GM21423 (cell line): ENCODE measurements around the gene FANCE.
"Not testable (repeated sequence)": the region's sequence is repeated elsewhere in the genome, so short reads cannot be mapped to it uniquely, and the experiment has no call there.

Source experiments
- ATAC-seq: cut with Tn5 transposase; IDR thresholded peaks from one replicate; pipeline ENCODE4 v1.9.1; 2021; ENCODE audit warnings: mild to moderate bottlenecking, moderate library complexity; ENCODE audit not compliant: unreplicated experiment

FANCE gene

DNA sequence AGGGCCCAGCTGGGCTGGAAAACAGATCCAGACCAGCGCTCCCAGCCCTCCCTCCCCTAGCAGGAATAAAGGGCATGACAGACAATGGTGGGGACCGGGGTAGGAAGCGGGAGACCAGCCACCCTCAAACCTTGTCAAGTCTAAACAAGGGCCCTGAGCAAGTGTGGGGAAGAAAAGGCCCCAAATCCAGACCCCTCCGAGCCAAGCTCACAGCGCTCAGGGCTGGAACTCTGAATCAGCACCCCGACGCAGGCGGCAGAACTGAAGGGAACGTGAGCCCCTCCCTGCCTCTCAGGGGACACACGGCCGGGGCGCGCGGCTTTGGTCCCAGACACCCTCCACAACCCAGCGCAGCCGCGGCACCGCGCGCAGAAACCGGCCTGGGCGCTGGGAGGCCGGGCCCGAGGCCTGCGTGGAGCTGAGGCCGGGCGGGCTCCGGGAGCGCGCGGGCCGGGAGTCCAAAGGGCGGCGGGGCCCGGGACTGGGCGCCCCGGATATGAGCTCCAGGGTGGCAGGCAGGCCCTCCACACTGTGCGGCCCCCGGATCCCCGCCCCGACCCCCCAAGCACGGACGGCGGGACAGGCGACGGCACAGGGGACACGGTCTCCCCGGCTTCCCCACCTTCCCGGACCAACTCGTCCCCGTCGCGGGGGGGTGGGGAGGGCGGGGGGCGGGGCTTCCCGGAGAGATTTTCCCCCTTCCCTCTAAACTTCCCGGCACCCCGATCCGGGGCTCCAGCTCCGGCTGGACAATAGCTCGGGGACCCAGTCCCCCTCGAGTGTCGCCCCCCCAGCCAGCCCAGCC, 44.1 kb downstream of the FANCE start:
- ATAC-seq = no peak

DNA sequence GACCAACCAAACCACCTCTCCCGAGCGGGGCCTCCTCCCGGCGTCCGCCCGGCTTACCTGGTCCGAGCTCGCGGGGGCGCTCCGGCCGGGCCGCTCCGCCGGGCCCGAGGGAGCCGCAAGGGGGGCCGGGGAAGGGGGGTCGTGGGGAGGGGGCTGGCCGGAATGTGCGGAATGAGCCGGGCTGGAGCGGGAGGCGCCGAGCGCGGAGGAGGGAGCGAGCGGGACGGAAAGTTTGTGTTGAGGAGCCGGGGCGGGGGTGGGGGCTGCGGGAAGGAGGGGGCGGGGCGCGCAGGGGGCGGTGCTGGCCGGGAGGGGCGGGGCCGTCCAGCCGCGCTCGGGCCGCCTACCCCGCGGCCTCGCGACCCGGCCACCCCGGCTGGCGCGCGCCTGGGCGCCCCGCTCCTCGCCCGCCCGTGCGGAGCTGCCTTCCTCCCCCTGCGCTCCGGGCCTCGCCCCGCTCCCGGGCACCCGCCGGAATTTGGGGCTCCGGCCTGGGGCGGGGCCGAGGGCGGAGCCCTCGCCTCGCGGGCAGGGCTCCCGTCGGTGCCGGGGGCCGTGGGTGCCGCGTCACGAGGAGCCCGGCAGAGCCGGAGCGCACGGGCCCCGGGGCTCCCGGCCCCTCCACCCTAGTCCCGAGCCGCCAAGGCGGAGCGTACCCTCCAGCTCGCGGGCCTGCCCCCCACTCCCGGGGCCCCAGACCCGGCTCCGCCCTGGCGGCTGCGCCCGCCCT, 44.9 kb downstream of the FANCE start, which contains the start of gene TEAD3:
Gene TEAD3, minus strand, starts transcription at position 239 of the 730 bp plus-strand sequence.
- ATAC-seq = no peak

DNA sequence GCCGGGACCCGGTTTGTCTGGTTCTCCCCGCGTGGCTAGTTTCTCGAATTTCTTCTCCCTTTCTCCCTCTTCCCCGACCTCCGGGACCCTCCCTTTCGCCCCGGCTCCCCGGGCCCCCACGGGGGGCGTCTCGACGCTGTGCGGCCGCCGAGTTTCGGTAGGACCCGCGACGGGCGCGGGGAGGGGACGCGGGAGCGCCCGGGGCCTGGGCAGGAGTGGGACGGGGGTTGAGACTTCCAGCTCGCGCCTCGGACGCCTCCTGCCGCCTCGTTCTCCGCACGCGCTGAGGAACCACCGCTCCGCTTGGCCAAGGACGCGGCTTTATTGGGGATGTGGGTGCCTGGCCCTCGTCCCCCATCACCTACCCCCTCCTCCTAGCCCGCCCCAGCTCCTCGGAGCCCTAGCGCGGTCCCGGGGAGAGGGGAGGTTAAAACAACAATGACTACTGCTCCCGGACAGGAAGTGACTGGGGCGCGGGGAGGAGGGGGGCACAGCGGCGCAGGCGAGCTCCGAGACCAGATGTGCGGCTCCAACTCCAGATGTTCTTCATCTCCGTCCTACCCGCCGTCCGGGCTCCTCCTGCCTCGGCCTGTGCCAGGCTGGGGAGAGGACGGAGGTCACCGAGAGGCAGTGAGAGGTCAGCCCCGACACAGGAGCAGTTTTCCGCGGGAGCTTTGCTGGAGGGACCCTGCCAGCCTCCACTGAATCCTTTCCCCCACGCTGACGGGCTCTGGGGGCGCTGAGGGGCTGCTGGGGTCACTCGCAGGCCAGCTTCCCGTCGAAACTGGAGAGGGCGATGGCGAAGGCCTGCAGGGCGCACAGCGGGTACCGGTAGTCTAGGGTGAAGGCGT, 45.7 kb downstream of the FANCE start:
- no peak for ATAC-seq

DNA sequence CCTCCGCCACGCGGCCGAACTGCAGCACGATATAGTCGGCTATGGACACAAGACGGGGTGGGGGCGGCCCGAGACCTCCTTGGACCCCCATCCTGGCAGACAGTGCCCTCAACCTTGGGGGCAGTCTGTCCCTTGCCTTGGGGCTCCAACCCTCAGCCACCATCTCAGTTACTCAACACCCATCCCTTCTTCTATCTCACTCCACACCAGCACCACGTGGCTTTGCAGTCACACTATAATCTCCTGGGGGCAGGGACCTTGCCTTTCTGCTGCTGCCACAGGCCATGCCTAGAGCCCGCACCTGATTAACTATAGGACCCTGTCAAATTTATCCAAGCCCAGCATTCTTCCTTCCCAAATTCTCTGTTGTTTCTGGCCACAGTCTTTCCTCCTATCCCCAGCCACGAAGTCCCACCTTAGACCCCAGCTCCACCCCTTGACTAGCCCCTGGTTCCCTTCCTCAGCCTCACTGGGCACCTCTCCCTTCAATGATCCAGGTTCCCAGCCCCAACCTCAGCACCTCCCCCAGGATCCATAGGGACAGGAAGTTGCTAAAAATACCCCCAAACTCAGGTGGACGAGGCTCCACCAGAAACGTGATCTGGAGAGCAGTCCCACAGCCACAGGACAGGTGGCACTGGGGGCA, 46.4 kb downstream of the FANCE start:
- ATAC-seq = no peak

DNA sequence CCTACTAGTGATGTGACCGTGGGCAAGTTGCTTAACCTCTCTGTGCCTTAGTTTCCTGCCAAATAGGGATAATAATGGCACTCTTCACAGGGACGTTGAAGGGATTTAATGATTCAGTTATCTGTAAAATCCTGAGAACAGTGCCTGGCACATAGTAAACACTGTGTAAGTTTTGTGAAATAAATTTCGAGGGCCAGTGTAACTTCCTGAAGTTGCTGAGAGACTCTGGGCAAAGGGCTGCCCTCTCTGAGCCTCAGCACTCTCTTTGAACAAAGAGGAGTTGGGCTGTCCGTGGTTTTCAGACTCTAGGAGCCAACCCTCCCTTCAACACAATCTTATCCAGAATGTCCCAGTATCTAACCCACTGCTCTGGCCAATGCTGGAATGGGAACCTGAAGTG, 47.2 kb downstream of the FANCE start:
- no peak for ATAC-seq

DNA sequence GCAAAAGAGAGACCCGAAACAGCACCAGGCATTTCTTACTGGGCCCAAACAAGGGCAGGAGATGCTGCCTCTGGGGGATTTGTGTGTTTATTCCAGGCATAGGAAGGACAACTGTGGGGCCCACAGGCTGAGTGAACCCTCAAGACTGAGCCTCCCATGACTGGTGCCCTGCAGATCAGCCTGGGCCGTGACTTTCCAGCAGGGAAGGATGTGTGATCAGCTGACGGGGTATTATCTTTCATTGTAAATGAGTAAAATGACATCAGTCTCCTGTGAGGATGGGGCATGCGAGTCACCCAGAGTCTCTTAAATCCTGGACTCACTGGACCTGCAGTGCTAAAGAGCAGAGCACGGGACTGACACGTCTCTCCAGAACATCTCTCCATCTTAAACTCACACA, 48.6 kb downstream of the FANCE start:
- ATAC-seq = no peak

DNA sequence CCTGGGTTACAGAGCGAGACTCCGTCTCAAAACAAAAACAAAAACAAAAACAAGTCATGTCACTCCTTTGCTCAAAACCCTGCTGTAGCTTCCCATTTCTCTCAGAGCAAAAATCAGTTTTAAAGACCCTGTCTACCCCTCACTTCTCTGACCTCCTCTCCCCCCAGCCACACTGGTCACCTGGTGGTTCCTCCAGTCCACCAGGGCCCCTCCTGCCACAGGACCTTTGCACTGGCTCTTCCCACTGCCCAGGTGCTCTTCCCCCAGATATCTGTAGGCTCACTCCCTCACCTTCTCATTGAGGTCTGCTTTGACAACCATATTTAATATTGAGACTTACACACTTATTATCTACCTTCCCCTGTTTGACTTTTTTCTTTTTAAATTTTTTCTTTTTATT, 49.6 kb downstream of the FANCE start:
- no peak for ATAC-seq

DNA sequence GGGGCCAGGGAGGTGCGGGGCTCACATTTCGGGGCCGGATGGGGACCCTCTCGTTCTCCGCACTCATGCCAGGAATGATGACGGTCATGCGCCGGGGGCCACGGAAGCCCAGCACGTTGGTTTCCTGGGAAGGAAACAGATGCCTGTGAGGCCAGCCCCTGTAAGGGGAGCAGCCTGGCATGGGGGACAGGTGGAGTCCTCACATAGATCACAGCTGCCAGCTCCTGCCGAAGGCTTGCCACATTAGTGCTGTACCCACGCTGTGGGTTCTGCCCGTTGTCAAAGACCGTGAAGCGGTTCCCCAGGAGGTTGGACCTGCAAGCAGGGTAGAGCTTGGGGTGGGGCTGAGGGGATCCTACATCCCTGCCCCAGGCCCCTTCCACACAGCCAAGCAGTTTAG, 51.4 kb downstream of the FANCE start:
- ATAC-seq = no peak

DNA sequence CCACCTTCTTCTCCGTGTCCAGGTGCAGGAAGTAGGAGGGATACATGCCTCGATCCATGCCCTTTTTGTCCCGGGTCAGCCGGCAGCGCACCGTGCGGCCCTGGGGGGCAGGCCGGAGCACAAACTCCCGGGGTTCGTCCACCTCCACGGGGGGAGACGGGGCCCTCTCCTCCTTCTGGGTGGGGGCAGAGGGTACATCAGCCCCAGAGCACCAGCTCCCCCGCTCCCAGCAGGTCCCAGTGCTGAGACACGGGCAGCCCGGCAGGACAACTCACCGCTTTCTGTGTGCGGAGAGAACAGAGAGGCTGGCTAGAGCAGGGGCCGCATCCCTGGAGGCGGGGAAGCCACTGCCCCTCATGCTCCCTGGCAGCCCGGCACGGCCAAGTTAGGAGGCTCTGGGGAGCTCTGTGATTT, 53.9 kb downstream of the FANCE start:
- no peak for ATAC-seq

DNA sequence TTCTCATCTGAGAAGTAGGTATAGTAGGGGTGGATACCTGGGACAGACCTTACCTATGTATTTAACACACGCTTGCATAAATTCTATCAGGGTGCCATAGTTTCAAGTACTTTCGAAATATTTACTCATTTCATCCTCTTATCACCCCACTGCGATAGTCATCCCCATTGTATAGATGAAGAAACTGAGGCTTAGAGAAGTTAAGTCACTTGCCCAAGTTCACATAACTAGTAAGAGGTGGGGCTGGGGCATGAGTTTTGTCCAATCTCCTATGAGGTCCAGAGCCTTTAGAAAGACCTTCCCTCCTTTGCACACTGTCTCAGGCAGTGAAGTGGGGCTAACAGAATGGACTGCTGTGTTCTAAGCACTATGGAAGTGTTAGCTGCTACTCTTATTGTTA, 54.4 kb downstream of the FANCE start:
- no peak for ATAC-seq

DNA sequence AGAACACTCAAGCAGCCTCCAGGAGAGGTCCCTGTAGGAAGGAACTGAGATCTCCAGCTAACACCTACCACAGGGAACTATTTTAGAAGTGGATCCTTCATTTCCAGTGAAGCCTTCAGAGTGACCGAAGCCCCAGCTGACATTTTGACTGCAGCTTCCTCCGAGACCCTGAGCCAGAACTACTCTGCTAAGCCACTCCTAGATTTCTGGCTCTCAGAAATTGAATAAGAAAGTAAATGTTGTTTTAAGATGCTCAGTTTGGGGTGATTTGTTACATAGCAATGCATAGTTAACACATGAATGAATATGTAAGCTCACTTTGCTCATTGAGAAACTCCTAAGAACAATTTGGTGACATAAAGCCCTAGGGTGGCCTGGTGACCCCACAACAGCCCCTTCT, 55.1 kb downstream of the FANCE start:
- ATAC-seq = no peak

DNA sequence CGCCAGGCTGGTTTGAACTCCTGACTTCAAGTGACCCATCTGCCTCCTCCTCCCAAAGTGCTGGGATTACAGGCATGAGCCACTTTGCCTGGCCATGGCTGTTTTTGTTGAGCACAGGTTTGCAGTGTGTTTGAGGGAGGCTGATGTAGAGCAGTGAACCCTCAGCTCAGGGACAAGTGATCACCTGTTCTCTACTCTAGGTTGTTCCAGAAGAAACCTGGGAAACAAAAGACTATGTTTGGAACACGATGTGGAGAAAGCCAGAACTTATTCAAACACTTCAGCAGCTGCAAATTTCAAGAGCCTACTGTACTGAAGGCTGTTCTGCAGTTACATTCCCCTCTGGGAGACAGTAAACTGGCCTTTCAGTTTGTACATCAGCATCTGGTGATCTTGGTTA, 55.9 kb downstream of the FANCE start:
- ATAC-seq = no peak

DNA sequence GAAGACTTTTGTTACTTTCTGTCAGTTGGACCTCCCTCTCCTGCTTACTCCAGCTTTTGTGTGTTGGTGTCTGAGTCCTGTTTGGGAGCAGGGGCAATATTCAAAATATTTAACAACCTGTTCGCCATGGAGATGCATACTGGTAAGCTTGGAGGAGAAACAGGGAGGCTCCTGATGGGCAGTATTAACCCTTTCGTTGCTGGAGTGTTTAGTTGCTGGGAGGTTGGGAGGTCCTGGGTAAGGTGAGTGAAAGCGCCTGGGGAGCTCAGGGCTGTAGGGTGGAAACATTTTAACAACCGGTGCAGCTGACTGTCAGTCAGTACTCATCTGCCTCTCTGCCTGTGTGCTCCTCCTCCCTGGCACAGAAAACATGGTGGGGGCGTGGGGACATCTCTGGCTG, 56.4 kb downstream of the FANCE start:
- no peak for ATAC-seq

DNA sequence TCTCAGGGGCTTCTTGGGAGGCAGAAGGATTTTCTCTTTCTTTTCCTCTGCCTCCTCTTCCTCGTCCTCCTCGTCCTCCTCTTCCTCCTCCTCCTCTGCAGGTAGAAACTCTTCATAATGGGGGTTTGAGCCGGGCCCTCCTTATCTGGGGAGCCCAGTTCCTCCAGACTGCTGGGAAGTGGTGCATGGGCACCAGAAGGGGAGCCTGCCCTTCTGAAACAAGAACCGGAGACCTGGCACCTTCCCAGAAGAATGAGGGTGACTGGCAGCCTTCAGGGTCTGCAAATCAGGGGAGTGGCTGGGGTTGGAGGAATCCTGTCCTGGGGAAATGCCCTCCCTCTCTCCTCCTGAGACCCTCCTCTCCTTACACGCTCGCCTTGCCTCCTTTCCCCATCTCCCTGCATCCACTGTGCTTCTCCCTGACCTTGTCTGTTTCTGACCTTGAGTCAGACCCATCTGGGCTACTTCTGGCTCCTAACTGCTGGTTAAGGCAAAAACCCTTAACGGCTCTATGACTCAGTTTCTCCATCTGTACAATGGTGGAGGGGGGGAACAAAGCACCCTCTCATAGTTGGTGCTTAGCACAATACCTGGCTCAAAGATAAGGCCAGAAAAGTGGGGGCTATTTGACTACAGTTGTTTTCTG, 58.9 kb downstream of the FANCE start:
- ATAC-seq = no peak

DNA sequence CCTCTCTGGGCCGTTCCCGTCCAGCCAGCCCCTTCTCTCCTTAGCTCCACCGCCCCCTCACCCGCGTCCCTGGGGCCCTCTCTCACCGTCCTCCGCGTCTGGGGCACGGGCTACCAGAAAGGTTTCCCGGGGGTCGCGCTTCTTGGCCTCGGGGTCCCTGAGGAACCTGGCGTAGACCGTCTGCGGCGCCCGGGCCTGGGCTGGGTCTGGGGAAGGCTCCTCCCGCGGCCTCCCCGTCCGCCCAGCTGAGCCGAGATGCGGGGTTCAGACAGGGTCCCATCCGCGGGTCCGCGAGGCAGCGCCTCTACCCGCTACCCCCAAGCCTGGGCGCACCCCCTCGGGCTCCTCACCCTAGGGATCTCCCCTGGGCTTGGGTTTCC, 59.4 kb downstream of the FANCE start:
- no peak for ATAC-seq

DNA sequence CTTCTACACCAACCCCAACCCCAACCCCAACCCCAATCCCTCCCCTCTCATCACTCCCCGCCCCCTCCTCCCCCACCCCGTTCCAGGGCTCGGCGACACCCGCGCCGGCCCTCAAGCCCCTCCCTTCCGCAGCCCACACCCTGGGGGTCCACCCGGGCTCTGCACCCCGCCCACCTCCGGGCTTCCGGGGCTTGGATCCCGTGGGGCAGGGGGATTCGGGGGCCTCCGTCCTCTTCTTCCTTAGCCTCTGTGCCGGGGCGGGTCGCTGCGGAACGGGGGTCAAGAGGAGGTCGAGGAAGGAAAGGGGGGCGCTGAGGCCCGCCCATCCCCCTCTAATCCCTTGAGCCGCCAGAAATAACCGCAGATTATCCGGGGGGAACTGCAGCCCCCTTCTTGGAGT, 59.9 kb downstream of the FANCE start:
- ATAC-seq = no peak

DNA sequence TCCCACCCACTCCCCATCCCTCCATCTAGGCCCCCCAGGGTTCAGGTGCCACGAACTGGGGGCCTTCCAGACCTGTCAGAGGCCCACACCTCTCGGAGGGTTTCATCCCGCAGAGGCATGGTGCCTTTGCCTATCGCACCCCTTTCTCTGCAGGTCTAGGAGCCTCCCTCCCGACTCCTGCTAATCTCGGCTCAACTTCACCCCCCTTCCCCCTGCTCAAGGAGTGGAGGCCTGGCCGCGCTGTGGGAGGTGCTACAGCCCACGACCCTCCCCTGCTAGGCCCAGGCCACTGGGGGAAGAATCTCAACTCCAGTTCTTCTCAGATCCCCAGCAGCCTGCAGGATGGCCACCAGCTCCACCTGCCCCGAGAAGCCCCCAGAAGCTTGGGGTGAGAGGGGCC, 60.6 kb downstream of the FANCE start, which contains the start of gene TULP1:
Gene TULP1, minus strand, starts transcription at position 157 of the 400 bp plus-strand sequence. Its CDS starts 38 bp downstream, at position 119.
- no peak for ATAC-seq

DNA sequence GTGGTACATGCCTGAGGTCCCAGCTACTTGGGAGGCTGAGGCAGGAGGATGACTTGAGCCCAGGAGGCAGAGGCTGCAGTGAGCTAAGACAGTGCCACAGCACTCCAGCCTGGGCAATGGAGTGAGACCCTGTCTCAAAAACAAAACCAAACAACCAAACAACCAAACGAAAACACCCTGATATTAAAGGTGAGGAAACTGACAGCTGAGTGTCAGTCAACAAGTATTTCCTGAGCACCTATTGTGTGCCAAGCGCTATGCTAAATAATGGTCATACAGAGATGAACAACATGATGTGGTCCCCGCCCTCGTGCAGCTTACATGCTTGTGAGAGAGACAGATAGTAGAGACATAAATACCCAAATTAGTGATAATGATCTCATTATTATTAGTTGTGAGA, 62.4 kb downstream of the FANCE start:
- no peak for ATAC-seq

DNA sequence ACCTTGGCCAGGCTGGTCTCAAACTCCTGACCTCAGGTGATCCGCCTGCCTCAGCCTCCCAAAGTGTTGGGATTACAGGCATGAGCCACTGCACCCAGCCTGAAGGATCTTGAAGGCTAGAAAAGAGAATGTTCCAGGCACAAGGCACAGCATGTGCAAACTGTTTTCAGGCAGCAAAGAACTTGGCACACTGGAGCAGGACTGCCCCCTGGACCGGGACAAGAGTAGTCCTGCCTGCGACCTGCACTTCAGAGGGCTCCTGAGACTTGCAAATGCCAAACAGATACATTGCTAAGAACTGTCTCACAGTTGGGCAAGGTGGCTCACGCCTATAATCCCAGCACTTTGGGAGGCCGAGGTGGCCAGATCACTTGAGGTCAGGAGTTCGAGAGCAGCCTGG, 63.8 kb downstream of the FANCE start:
- ATAC-seq = not testable (repeated sequence)
